CD14-positive monocyte (primary cell): ENCODE data around the gene IFT122. TPM values are rescaled to one million over a fixed set of nuclear protein-coding genes. Genes with fewer than 3 reads are reported as not detected.

ENCODE experiments used
- DNase-seq, 3 donors: peaks; one replicate each; pipeline ENCODE4 v3.0.0-alpha.2; 2011 to 2022
- H2AFZ ChIP-seq: 2 replicates; pipeline ENCODE4 v1.6.0; 2012; ENCODE audit warnings: mild to moderate bottlenecking, low read depth, low read length, inconsistent platforms; ENCODE audit not compliant: insufficient read depth, poor library complexity, severe bottlenecking
- H3K27ac ChIP-seq, 2 donors: 1 replicate in 1 of 2; 2 replicates in 1 of 2; pipeline ENCODE4 v1.5.1; 2012 to 2013; ENCODE audit warnings: low read length in 2 of 2, control low read depth in 1 of 2, inconsistent platforms in 1 of 2, low read depth in 1 of 2, mild to moderate bottlenecking in 1 of 2
- H3K27me3 ChIP-seq, 2 donors: one replicate each; pipeline versions ENCODE4 v1.6.0 to v1.6.1; 2011 to 2013; ENCODE audit warnings: low read length in 2 of 2; ENCODE audit not compliant: control insufficient read depth in 2 of 2, insufficient read depth in 2 of 2
- H3K36me3 ChIP-seq, 2 donors: replicated peaks in 1 of 2; 1 replicate in 1 of 2; 2 replicates in 1 of 2; pipeline versions ENCODE4 v1.5.1 to v1.6.1; 2012 to 2013; ENCODE audit warnings: low read length in 2 of 2, control low read depth in 1 of 2, inconsistent platforms in 1 of 2, mild to moderate bottlenecking in 1 of 2; ENCODE audit not compliant: insufficient read depth in 2 of 2, control insufficient read depth in 1 of 2
- H3K4me1 ChIP-seq, 2 donors: 1 replicate in 1 of 2; 2 replicates in 1 of 2; pipeline versions ENCODE4 v1.5.1 to v1.6.1; 2012 to 2013; ENCODE audit warnings: low read length in 2 of 2, control low read depth in 1 of 2, inconsistent platforms in 1 of 2, mild to moderate bottlenecking in 1 of 2, moderate library complexity in 1 of 2; ENCODE audit not compliant: insufficient read depth in 2 of 2, control insufficient read depth in 1 of 2
- H3K4me2 ChIP-seq: replicated peaks from 2 replicates; pipeline ENCODE3; 2012; ENCODE audit warnings: low read length, moderate library complexity, mild to moderate bottlenecking; ENCODE audit not compliant: poor library complexity, severe bottlenecking; ENCODE audit errors: extremely low read depth
- H3K4me3 ChIP-seq, 3 experiments: fragments of 200-600 bp in 1 of 3; sonication (generic) in 1 of 3; replicated peaks in 1 of 3; 1 replicate in 2 of 3; 2 replicates in 1 of 3; pipeline ENCODE4 v1.5.1; 2011 to 2013; ENCODE audit warnings: low read length in 3 of 3, mild to moderate bottlenecking in 3 of 3, control low read depth in 2 of 3, low read depth in 2 of 3, inconsistent platforms in 1 of 3, moderate library complexity in 1 of 3
- H3K79me2 ChIP-seq: 2 replicates; pipeline ENCODE4 v1.6.0; 2012; ENCODE audit warnings: mild to moderate bottlenecking, control low read depth, inconsistent platforms, low read length, moderate library complexity; ENCODE audit not compliant: insufficient read depth
- H3K9ac ChIP-seq: 2 replicates; pipeline ENCODE4 v1.6.0; 2017; ENCODE audit warnings: low read length, mild to moderate bottlenecking; ENCODE audit not compliant: insufficient read depth, poor library complexity, severe bottlenecking
- H3K9me3 ChIP-seq, 2 donors: replicated peaks in 1 of 2; 1 replicate in 1 of 2; 2 replicates in 1 of 2; pipeline versions ENCODE4 v1.5.1 to v1.6.1; 2012 to 2013; ENCODE audit warnings: low read length in 2 of 2, control low read depth in 1 of 2; ENCODE audit not compliant: control insufficient read depth in 1 of 2, insufficient read depth in 1 of 2
- H4K20me1 ChIP-seq: 2 replicates; pipeline ENCODE4 v1.6.0; 2012; ENCODE audit warnings: mild to moderate bottlenecking, low read length, control low read depth, moderate library complexity; ENCODE audit not compliant: insufficient read depth
- H3K27ac Mint-ChIP-seq, 7 donors: one replicate each; pipeline ENCODE4 v1.8.0; 2020; ENCODE audit warnings: mild to moderate bottlenecking in 7 of 7, mixed read lengths in 7 of 7, moderate library complexity in 6 of 7, inconsistent platforms in 2 of 7
- H3K27me3 Mint-ChIP-seq, 3 donors: one replicate each; pipeline ENCODE4 v1.8.0; 2021 to 2022; ENCODE audit warnings: low read depth in 3 of 3, mild to moderate bottlenecking in 3 of 3, mixed read lengths in 3 of 3, moderate library complexity in 3 of 3, inconsistent platforms in 1 of 3
- H3K36me3 Mint-ChIP-seq, 2 donors: one replicate each; pipeline ENCODE4 v1.8.0; 2020; ENCODE audit warnings: mixed read lengths in 2 of 2, inconsistent platforms in 1 of 2, mild to moderate bottlenecking in 1 of 2
- H3K4me1 Mint-ChIP-seq: one replicate; pipeline ENCODE4 v1.8.0; 2020; ENCODE audit warnings: mild to moderate bottlenecking, mixed read lengths
- H3K4me3 Mint-ChIP-seq, 2 donors: one replicate each; pipeline ENCODE4 v1.8.0; 2020; ENCODE audit warnings: mild to moderate bottlenecking in 2 of 2, mixed read lengths in 2 of 2, moderate library complexity in 1 of 2
- H3K9me3 Mint-ChIP-seq, 7 donors: one replicate each; pipeline ENCODE4 v1.8.0; 2020 to 2022; ENCODE audit warnings: mixed read lengths in 7 of 7, mild to moderate bottlenecking in 6 of 7, moderate library complexity in 6 of 7, inconsistent platforms in 2 of 7
- WGBS: methylation state at CpG from one replicate; pipeline ENCODE4 v1.1.5; 2013; ENCODE audit warnings: missing lambda C conversion rate; ENCODE audit not compliant: insufficient coverage; 5-methylcytosine and 5-hydroxymethylcytosine counted together
- intact Hi-C, 2 donors: fragments of 100-400 bp; cut with micrococcal nuclease; formaldehyde crosslinking; loops; one replicate each; pipeline versions ENCODE4 v1.15.0 to v1.15.1; 2023
- polyA plus RNA-seq, 3 donors: library from polyadenylated mRNA; depleted of rRNA in 1 of 3; unstranded in 2 of 3; stranded (reverse) in 1 of 3; fragments of 300-500 nt in 2 of 3; fragments of >200 nt in 1 of 3; fragmentation: Illumina TruSeq in 2 of 3; gene quantifications; 1 replicate in 2 of 3; 2 replicates in 1 of 3; pipeline ENCODE4 v1.2.3, GENCODE V29; 2012 to 2021
- TF ChIP-seq, protein P1 (sequence below): fragments of 200-600 bp; IDR thresholded peaks from one replicate; pipeline ENCODE4 v1.8.0; 2022; ENCODE audit warnings: antibody characterized with exemption, mild to moderate bottlenecking

IFT122 gene
- polyA plus RNA-seq, 3 donors: 3.3 to 12.2 (median 3.6) TPM

GRCh38 chr3:129506231-129506742 is 66.3 kb downstream of the IFT122 start:
- TF ChIP-seq, protein P1, sequence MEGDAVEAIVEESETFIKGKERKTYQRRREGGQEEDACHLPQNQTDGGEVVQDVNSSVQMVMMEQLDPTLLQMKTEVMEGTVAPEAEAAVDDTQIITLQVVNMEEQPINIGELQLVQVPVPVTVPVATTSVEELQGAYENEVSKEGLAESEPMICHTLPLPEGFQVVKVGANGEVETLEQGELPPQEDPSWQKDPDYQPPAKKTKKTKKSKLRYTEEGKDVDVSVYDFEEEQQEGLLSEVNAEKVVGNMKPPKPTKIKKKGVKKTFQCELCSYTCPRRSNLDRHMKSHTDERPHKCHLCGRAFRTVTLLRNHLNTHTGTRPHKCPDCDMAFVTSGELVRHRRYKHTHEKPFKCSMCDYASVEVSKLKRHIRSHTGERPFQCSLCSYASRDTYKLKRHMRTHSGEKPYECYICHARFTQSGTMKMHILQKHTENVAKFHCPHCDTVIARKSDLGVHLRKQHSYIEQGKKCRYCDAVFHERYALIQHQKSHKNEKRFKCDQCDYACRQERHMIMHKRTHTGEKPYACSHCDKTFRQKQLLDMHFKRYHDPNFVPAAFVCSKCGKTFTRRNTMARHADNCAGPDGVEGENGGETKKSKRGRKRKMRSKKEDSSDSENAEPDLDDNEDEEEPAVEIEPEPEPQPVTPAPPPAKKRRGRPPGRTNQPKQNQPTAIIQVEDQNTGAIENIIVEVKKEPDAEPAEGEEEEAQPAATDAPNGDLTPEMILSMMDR: no peak
- Histone ChIP-seq H3K36me3 (peaks cover 11 to 78% of the 10 kb centered on the region in 2 donors), H3K4me1 (peaks cover 4% of the 10 kb centered on the region in 2 donors), H2AFZ (no peak overlapping the region), H3K79me2 (no peaks in the 10 kb centered on the region), H3K4me3 (no peak overlapping the region), H3K9ac (no peak overlapping the region), H3K27me3 (no peaks in the 10 kb centered on the region), H4K20me1 (no peaks in the 10 kb centered on the region), H3K4me2 (no peak overlapping the region), H3K27ac (no peak overlapping the region), H3K9me3 (no peaks in the 10 kb centered on the region)
- peaks cover 62 to 75% of the 10 kb centered on the region in 2 donors for H3K36me3 Mint-ChIP-seq
- DNase-seq: no peak
- peaks cover 4% of the 10 kb centered on the region for H3K4me1 Mint-ChIP-seq
- H3K4me3 Mint-ChIP-seq: no peak overlapping the region
- intact Hi-C loops: no loop called here
- peaks cover 0 to 2% (median 0%) of the 10 kb centered on the region in 3 donors for H3K27me3 Mint-ChIP-seq
- H3K27ac Mint-ChIP-seq: no peak overlapping the region
- WGBS: 97% methylated on average over 8 of the region's 9 CpGs
- no peaks in the 10 kb centered on the region for H3K9me3 Mint-ChIP-seq

- Mint-ChIP-seq H3K9me3 (no peaks in the 10 kb centered on the region), H3K4me3 (no peak overlapping the region), H3K27ac (peak overlapping the region in 2 of 7 donors; percentile 37 to 50), H3K27me3 (peaks cover 0 to 2% (median 0%) of the 10 kb centered on the region in 3 donors), H3K4me1 (peaks cover 4% of the 10 kb centered on the region), H3K36me3 (peaks cover 61 to 79% of the 10 kb centered on the region in 2 donors)
- Histone ChIP-seq H3K36me3 (peaks cover 13 to 78% of the 10 kb centered on the region in 2 donors), H3K9ac (no peak overlapping the region), H3K79me2 (no peaks in the 10 kb centered on the region), H3K4me2 (no peak overlapping the region), H3K27ac (no peak overlapping the region), H3K4me1 (peaks cover 4% of the 10 kb centered on the region in 2 donors), H3K27me3 (no peaks in the 10 kb centered on the region), H2AFZ (no peak overlapping the region), H3K4me3 (no peak overlapping the region), H4K20me1 (no peaks in the 10 kb centered on the region), H3K9me3 (no peaks in the 10 kb centered on the region)
- DNase-seq: no peak
- 95% methylated on average over 7 of the region's 9 CpGs for WGBS
- intact Hi-C loops: no loop called here
- TF ChIP-seq, protein P1: no peak
These were observed 67.3 kb downstream of the IFT122 start for GRCh38 chr3:129507181-129507831.
